Measurements from ENCODE around the gene ZNF70. TPM values are rescaled to one million over a fixed set of nuclear protein-coding genes. Genes with fewer than 3 reads are reported as not detected.

Gene ZNF70
- total and polyA plus RNA-seq, 10 of the 15 experiments (the other 5 are each of a cell fraction or from before 2014, with no cell fraction given), result 0.15 to 2.3 (median 0.85) TPM

DNA sequence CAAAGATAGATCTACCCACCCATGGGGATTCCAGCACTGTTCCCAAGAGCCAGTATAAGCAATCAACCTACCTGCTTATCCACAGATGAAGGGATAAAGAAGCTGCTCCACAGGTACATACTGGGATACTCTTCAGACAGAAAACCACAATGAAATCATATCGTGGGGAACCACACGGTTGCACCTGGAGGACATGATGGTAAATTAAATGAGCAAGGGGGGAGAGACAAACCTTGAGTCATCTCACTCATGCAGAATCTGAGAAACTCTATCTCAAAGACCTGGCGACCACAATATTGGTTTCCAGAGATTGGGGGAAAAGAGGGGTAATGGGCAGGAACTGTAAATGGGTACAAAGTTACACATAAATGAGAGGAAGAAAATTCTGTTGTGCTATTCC, 45.6 kb downstream of the ZNF70 start:
- POLR2A ChIA-PET, result no interaction called here
- BruUV-seq (replicated peaks), result no TSS peak
- in situ Hi-C loops (cut with MboI) (no loop called here), intact Hi-C loops (cut with micrococcal nuclease; ENCODE audit: unreplicated experiment) (no loop called here)
- 0 out of 2 replicates have a peak, but pooled peaks cover 9% of the 10 kb centered on the region for H3K4me1 ChIP-seq (ENCODE audit: control insufficient read depth, insufficient read depth, low read length)
- H3K4me2 ChIP-seq (ENCODE audit: control insufficient read depth, insufficient read depth), result no peak overlapping the region; the same call in 1 of the 2 replicates
- SMC1A ChIA-PET (ENCODE audit: uncharacterized antibody, unreplicated experiment), result no interaction called here
- H3K79me2 ChIP-seq (ENCODE audit: control insufficient read depth, insufficient read depth, low read length), result no peaks in the 10 kb centered on the region
- H3K27ac ChIP-seq (ENCODE audit: control insufficient read depth, insufficient read depth), result no peak overlapping the region
- WGBS (ENCODE audit: insufficient coverage, insufficient replicate concordance, low lambda C conversion rate, missing lambda C conversion rate), result 81% methylated on average over 3 of the region's 3 CpGs
- no peaks in the 10 kb centered on the region for H3K9me3 ChIP-seq (replicated peaks; ENCODE audit: control insufficient read depth, insufficient read depth, low read length)
- TF ChIP-seq RUNX3 (IDR thresholded peaks at IDR 0.05; ENCODE audit: low read length), result peak; percentile 84
- TF ChIP-seq SUPT20H (IDR thresholded peaks at IDR 0.05; ENCODE audit: borderline replicate concordance, control insufficient read depth, low read depth, low read length), result no peak
- peak; percentile 64 for TF ChIP-seq EED (IDR thresholded peaks at IDR 0.05; ENCODE audit: low read depth)
- peak; percentile 27; the same call in 1 of the 2 replicates for TF ChIP-seq ZBED1 (IDR thresholded peaks at IDR 0.05; ENCODE audit: borderline replicate concordance)
- TF ChIP-seq NFIC (IDR thresholded peaks at IDR 0.05; ENCODE audit: low read depth, low read length), result peak; percentile 61; the same call in 1 of the 2 replicates
- TF ChIP-seq ETV6 (conservative IDR thresholded peaks at IDR 0.05 in 1 of 2, IDR thresholded peaks at IDR 0.05 in 1 of 2; ENCODE audit: borderline replicate concordance in 1 of 2, low read depth in 1 of 2), result no peak
- TF ChIP-seq, protein P1, sequence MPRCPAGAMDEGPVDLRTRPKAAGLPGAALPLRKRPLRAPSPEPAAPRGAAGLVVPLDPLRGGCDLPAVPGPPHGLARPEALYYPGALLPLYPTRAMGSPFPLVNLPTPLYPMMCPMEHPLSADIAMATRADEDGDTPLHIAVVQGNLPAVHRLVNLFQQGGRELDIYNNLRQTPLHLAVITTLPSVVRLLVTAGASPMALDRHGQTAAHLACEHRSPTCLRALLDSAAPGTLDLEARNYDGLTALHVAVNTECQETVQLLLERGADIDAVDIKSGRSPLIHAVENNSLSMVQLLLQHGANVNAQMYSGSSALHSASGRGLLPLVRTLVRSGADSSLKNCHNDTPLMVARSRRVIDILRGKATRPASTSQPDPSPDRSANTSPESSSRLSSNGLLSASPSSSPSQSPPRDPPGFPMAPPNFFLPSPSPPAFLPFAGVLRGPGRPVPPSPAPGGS (IDR thresholded peaks at IDR 0.05; ENCODE audit: borderline replicate concordance, insufficient read depth, low read depth, low read length, poor library complexity, severe bottlenecking), result peak; percentile 50
- TF ChIP-seq CREM (IDR thresholded peaks at IDR 0.05; ENCODE audit: low read depth), result 0 out of 2 replicates have a peak, but pooled peaks have one; percentile 17
- no peak for TF ChIP-seq FOXM1 (IDR thresholded peaks at IDR 0.05; ENCODE audit: low read depth, low read length)
- TF ChIP-seq, protein P2, sequence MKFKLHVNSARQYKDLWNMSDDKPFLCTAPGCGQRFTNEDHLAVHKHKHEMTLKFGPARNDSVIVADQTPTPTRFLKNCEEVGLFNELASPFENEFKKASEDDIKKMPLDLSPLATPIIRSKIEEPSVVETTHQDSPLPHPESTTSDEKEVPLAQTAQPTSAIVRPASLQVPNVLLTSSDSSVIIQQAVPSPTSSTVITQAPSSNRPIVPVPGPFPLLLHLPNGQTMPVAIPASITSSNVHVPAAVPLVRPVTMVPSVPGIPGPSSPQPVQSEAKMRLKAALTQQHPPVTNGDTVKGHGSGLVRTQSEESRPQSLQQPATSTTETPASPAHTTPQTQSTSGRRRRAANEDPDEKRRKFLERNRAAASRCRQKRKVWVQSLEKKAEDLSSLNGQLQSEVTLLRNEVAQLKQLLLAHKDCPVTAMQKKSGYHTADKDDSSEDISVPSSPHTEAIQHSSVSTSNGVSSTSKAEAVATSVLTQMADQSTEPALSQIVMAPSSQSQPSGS (IDR thresholded peaks at IDR 0.05; ENCODE audit: low read length), result 0 out of 2 replicates have a peak, but pooled peaks have one; percentile 41
- no peak for TF ChIP-seq SMAD1 (IDR thresholded peaks at IDR 0.05; ENCODE audit: low read depth, partially characterized antibody)
- peak; percentile 46 for TF ChIP-seq JUNB (IDR thresholded peaks at IDR 0.05)
- no peak for TF ChIP-seq ZNF274 (IDR thresholded peaks at IDR 0.05; ENCODE audit: insufficient read depth, insufficient read length)
- FAIRE-seq (no peak), DNase-seq (ENCODE audit: low read depth, low spot score) (no peak), ATAC-seq (no peak; the same call in 2 of the 3 replicates)
- peaks cover 5 to 33% of the 10 kb centered on the region in 2 experiments; a peak in 3 of 4 replicates for H3K36me3 ChIP-seq (ENCODE audit: control insufficient read depth in 2 of 2, insufficient read depth in 2 of 2, low read length in 1 of 2)
- no peak overlapping the region for H2AFZ ChIP-seq (ENCODE audit: control insufficient read depth, low read depth, low read length)
- no peaks in the 10 kb centered on the region for H4K20me1 ChIP-seq (ENCODE audit: control insufficient read depth, insufficient read depth)
- no peaks in the 10 kb centered on the region for H3K27me3 ChIP-seq (replicated peaks in 1 of 2; ENCODE audit: control insufficient read depth in 2 of 2, insufficient read depth in 2 of 2, low read length in 1 of 2)
- CTCF ChIA-PET, result no interaction called here
- RAD21 ChIA-PET (ENCODE audit: unreplicated experiment), result no interaction called here
- no peak overlapping the region for H3K4me3 ChIP-seq
- H3K9ac ChIP-seq (ENCODE audit: control insufficient read depth, insufficient read depth, low read length), result no peak overlapping the region
